PC-3 (cell line): ENCODE results near the gene NPEPL1. TPM values are rescaled to one million over a fixed set of nuclear protein-coding genes. Genes with fewer than 3 reads are reported as not detected.
"Not testable (repeated sequence)": the region's sequence is repeated elsewhere in the genome, so short reads cannot be mapped to it uniquely, and the experiment has no call there.

Source experiments
- ATAC-seq: fragments of 200-7000 bp; cut with Tn5 transposase; 2 replicates; pipeline ENCODE4 v1.9.1; 2020; ENCODE audit warnings: mild to moderate bottlenecking, moderate library complexity
- BruUV-seq: library from RNA; stranded (reverse); fragments of 400-500 nt; replicated peaks from 2 replicates; lab custom pipeline; 2021; lab: Mats Ljungman, UMichigan
- CTCF ChIA-PET: fragments of 300-600 bp; sonication (Branson Sonifier 250); formaldehyde crosslinking; loops from one replicate; lab custom pipeline; 2022; ENCODE audit warnings: antibody characterized with exemption; lab: Charles Lee
- POLR2A ChIA-PET: fragments of 300-600 bp; sonication (Branson Sonifier 250); formaldehyde crosslinking; loops from one replicate; lab custom pipeline; 2022; ENCODE audit warnings: antibody characterized with exemption; ENCODE audit not compliant: unreplicated experiment; lab: Charles Lee
- DNase-seq: peaks from one replicate; pipeline ENCODE4 v3.0.0-alpha.2; 2015
- H2AFZ ChIP-seq: fragments of 300-600 bp; sonication (generic); 2 replicates; pipeline ENCODE4 v1.6.0; 2016; ENCODE audit warnings: antibody characterized with exemption, low read length
- H3F3A ChIP-seq: fragments of 300-600 bp; sonication (generic); one replicate; pipeline ENCODE4 v1.6.0; 2017; ENCODE audit warnings: antibody characterized with exemption, low read length, control low read depth, mild to moderate bottlenecking; ENCODE audit not compliant: unreplicated experiment
- H3K27ac ChIP-seq: fragments of 300-600 bp; sonication (generic); 2 replicates; pipeline ENCODE4 v1.5.1; 2016; ENCODE audit warnings: mild to moderate bottlenecking, low read length
- H3K27me3 ChIP-seq: fragments of 300-600 bp; sonication (generic); 2 replicates; pipeline ENCODE4 v1.6.1; 2016; ENCODE audit warnings: low read length, mixed read lengths
- H3K36me3 ChIP-seq: fragments of 300-600 bp; sonication (generic); 2 replicates; pipeline ENCODE4 v1.6.1; 2016; ENCODE audit warnings: low read depth, mixed run types, low read length, mixed read lengths
- H3K4me1 ChIP-seq: fragments of 300-600 bp; sonication (generic); 2 replicates; pipeline ENCODE4 v1.5.1; 2016; ENCODE audit warnings: low read length; ENCODE audit not compliant: insufficient read depth
- H3K4me2 ChIP-seq: fragments of 300-600 bp; sonication (generic); 2 replicates; pipeline ENCODE4 v1.6.0; 2016; ENCODE audit warnings: low read length
- H3K4me3 ChIP-seq: fragments of 300-600 bp; sonication (generic); 2 replicates; pipeline ENCODE4 v1.5.1; 2016; ENCODE audit warnings: mild to moderate bottlenecking, low read length, mixed read lengths
- H3K79me2 ChIP-seq: fragments of 300-600 bp; sonication (generic); 2 replicates; pipeline ENCODE4 v1.6.1; 2017; ENCODE audit warnings: low read length, mixed read lengths
- H3K9ac ChIP-seq: fragments of 300-600 bp; sonication (generic); 2 replicates; pipeline ENCODE4 v1.6.0; 2016; ENCODE audit warnings: mild to moderate bottlenecking, low read length
- H3K9me2 ChIP-seq: fragments of 300-600 bp; sonication (generic); replicated peaks from 2 replicates; pipeline ENCODE4 v1.6.1; 2016; ENCODE audit warnings: mixed run types, low read length, mixed read lengths
- H3K9me3 ChIP-seq: fragments of 300-600 bp; sonication (generic); 2 replicates; pipeline ENCODE4 v1.6.1; 2016; ENCODE audit warnings: low read length, mixed read lengths
- H4K20me1 ChIP-seq: fragments of 300-600 bp; sonication (generic); 2 replicates; pipeline ENCODE4 v1.6.1; 2016; ENCODE audit warnings: low read length, mixed read lengths
- EZH2 ChIP-seq: fragments of 300-600 bp; sonication (generic); IDR thresholded peaks from one replicate; pipeline ENCODE4 v1.6.1; 2017; ENCODE audit warnings: antibody characterized with exemption, mild to moderate bottlenecking, low read length; ENCODE audit not compliant: unreplicated experiment
- EZH2phosphoT487 ChIP-seq: fragments of 300-600 bp; sonication (generic); IDR thresholded peaks from 2 replicates; pipeline ENCODE4 v1.6.1; 2018; ENCODE audit warnings: mild to moderate bottlenecking, antibody characterized with exemption, low read length, borderline replicate concordance
- intact Hi-C: fragments of 100-400 bp; cut with micrococcal nuclease; formaldehyde crosslinking; loops from 2 replicates; pipeline ENCODE4 v1.9.0; 2023
- total RNA-seq: library from RNA; depleted of rRNA; stranded (reverse); fragments of >200 nt; gene quantifications from 2 replicates; pipeline ENCODE4 v1.2.3, GENCODE V29; 2014
- TF ChIP-seq, protein P1 (sequence below): fragments of 300-600 bp; sonication (generic); conservative IDR thresholded peaks from 2 replicates; pipeline ENCODE4 v1.5.1; 2017; ENCODE audit warnings: antibody characterized with exemption, low read depth, mild to moderate bottlenecking, low read length

The NPEPL1 gene
- total RNA-seq, 1 experiment from 2014 or later, result 49.7 TPM

- no peaks in the 10 kb centered on the region for H3K36me3 ChIP-seq
- TF ChIP-seq EZH2phosphoT487 (no peak), EZH2 (no peak)
- TF ChIP-seq, protein P1, sequence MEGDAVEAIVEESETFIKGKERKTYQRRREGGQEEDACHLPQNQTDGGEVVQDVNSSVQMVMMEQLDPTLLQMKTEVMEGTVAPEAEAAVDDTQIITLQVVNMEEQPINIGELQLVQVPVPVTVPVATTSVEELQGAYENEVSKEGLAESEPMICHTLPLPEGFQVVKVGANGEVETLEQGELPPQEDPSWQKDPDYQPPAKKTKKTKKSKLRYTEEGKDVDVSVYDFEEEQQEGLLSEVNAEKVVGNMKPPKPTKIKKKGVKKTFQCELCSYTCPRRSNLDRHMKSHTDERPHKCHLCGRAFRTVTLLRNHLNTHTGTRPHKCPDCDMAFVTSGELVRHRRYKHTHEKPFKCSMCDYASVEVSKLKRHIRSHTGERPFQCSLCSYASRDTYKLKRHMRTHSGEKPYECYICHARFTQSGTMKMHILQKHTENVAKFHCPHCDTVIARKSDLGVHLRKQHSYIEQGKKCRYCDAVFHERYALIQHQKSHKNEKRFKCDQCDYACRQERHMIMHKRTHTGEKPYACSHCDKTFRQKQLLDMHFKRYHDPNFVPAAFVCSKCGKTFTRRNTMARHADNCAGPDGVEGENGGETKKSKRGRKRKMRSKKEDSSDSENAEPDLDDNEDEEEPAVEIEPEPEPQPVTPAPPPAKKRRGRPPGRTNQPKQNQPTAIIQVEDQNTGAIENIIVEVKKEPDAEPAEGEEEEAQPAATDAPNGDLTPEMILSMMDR, result no peak
- no peak overlapping the region for H3K4me2 ChIP-seq
- H3K9me3 ChIP-seq, result no peaks in the 10 kb centered on the region
- no peak overlapping the region for H2AFZ ChIP-seq
- no peaks in the 10 kb centered on the region for H3F3A ChIP-seq
- ChIA-PET CTCF (no interaction called here), POLR2A (no interaction called here)
- no peaks in the 10 kb centered on the region for H3K79me2 ChIP-seq
- ATAC-seq (no peak), DNase-seq (no peak)
- H4K20me1 ChIP-seq, result no peaks in the 10 kb centered on the region
- intact Hi-C loops, result no loop called here
- H3K4me3 ChIP-seq, result no peak overlapping the region
- H3K27ac ChIP-seq, result no peak overlapping the region
- H3K4me1 ChIP-seq, result no peaks in the 10 kb centered on the region
- H3K9ac ChIP-seq, result no peak overlapping the region
- peaks cover 64% of the 10 kb centered on the region for H3K27me3 ChIP-seq
- BruUV-seq, result no TSS peak
- H3K9me2 ChIP-seq, result no peaks in the 10 kb centered on the region
These were observed 31.0 kb downstream of the NPEPL1 start for GRCh38 chr20:58723628-58723984.

- H2AFZ ChIP-seq, DNase-seq, CTCF ChIA-PET, H3K4me1 ChIP-seq, H3K9me2 ChIP-seq, BruUV-seq, H3K36me3 ChIP-seq, H3K4me2 ChIP-seq, H3K9me3 ChIP-seq, H3K27ac ChIP-seq, POLR2A ChIA-PET, H3K9ac ChIP-seq, H3F3A ChIP-seq, H3K4me3 ChIP-seq, intact Hi-C loops, H3K79me2 ChIP-seq, H4K20me1 ChIP-seq, ATAC-seq: not testable (repeated sequence)
- H3K27me3 ChIP-seq, result peaks cover 78% of the 10 kb centered on the region
These were observed 33.6 kb downstream of the NPEPL1 start for GRCh38 chr20:58726156-58726555.

DNA sequence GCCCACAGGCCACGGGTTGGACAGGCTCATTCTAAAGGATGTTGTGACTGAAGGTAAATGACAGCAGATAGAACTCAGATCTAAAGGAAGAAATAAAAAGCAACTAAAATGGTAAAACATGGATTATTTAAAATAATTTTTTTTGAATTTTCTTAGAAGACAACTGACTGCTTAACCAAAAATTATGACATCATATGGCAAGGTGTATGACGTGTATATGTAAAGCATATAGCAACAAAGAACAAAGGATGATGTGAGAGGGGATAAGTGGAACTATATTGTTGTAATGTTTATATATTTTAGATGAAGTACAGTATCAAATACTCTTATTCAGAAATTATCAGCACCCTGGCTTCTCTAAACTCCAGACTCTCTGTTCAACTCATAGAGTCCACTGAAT lies 38.6 kb downstream of the NPEPL1 start:
- no peaks in the 10 kb centered on the region for H3K36me3 ChIP-seq
- H3K27ac ChIP-seq, result no peak overlapping the region
- no TSS peak for BruUV-seq
- no peak overlapping the region for H3K9ac ChIP-seq
- H4K20me1 ChIP-seq, result no peaks in the 10 kb centered on the region
- no peaks in the 10 kb centered on the region for H3K79me2 ChIP-seq
- peaks cover 71% of the 10 kb centered on the region for H3K27me3 ChIP-seq
- DNase-seq (no peak), ATAC-seq (no peak)
- no peaks in the 10 kb centered on the region for H3K4me1 ChIP-seq
- CTCF ChIA-PET, result interaction anchor here (0.6 kb wide), 1 partner anchor 152 kb away, joined by 3 read pairs; no protein-coding TSS in a partner anchor
- H3K9me2 ChIP-seq, result no peaks in the 10 kb centered on the region
- H3F3A ChIP-seq, result no peaks in the 10 kb centered on the region
- H2AFZ ChIP-seq, result no peak overlapping the region
- no peak for TF ChIP-seq EZH2
- TF ChIP-seq, protein P1, result no peak
- TF ChIP-seq EZH2phosphoT487, result no peak
- H3K4me3 ChIP-seq, result no peak overlapping the region
- H3K4me2 ChIP-seq, result no peak overlapping the region
- intact Hi-C loops, result no loop called here
- H3K9me3 ChIP-seq, result no peaks in the 10 kb centered on the region
- POLR2A ChIA-PET, result no interaction called here
